Measurements from ENCODE around the gene PCDHGA9. TPM values are rescaled to one million over a fixed set of nuclear protein-coding genes. Genes with fewer than 3 reads are reported as not detected.

Gene PCDHGA9
- total RNA-seq, 3 donors from 2014 or later: 2.6 to 6.7 (median 3.2) TPM

GRCh38 chr5:141439411-141440141, 37.0 kb downstream of the PCDHGA9 start:
- H3K4me3 ChIP-seq: no peak overlapping the region
- no peaks in the 10 kb centered on the region for H3K4me1 ChIP-seq (ENCODE audit: low read depth)
- H3K36me3 ChIP-seq (ENCODE audit: low read depth): no peaks in the 10 kb centered on the region
- peaks cover 72% of the 10 kb centered on the region for H3K9me3 ChIP-seq
- no peak for TF ChIP-seq CTCF (IDR thresholded peaks at IDR 0.05)
- no peak for DNase-seq
- intact Hi-C loops (cut with DNase I, micrococcal nuclease): no loop called here
- ATAC-seq: no peak

GRCh38 chr5:141440341-141440740, 37.8 kb downstream of the PCDHGA9 start:
- no peaks in the 10 kb centered on the region for H3K36me3 ChIP-seq (ENCODE audit: low read depth)
- H3K4me1 ChIP-seq (ENCODE audit: low read depth): no peaks in the 10 kb centered on the region
- DNase-seq (no peak), ATAC-seq (no peak)
- H3K4me3 ChIP-seq: no peak overlapping the region
- intact Hi-C loops (cut with DNase I, micrococcal nuclease): no loop called here
- peaks cover 74% of the 10 kb centered on the region for H3K9me3 ChIP-seq
- TF ChIP-seq CTCF (IDR thresholded peaks at IDR 0.05): no peak

- intact Hi-C loops (cut with DNase I, micrococcal nuclease): no loop called here
- Histone ChIP-seq H3K9me3 (peaks cover 66% of the 10 kb centered on the region), H3K36me3 (ENCODE audit: low read depth) (no peaks in the 10 kb centered on the region), H3K4me3 (no peak overlapping the region), H3K4me1 (ENCODE audit: low read depth) (no peaks in the 10 kb centered on the region)
- ATAC-seq (no peak), DNase-seq (no peak)
- TF ChIP-seq CTCF (IDR thresholded peaks at IDR 0.05): no peak
These were observed 39.1 kb downstream of the PCDHGA9 start for GRCh38 chr5:141441571-141442170.

Other genes starting within 250 kb of the PCDHGA9 start
- gene PCDHB7, start 230.1 kb upstream of the PCDHGA9 start, total RNA-seq: 1 to 10 TPM in 1 of 3 donors, under 1 TPM in 1, not detected in 1; 0.55 to 2.5 TPM
- 1 to 10 TPM in 1 of 3 donors, under 1 TPM in 2; 0.12 to 2.1 (median 0.72) TPM for gene PCDHB8, start 225.0 kb upstream of the PCDHGA9 start, total RNA-seq
- gene PCDHB16, start 220.4 kb upstream of the PCDHGA9 start, total RNA-seq: 1 to 10 TPM in 1 of 3 donors, under 1 TPM in 2; 0.49 to 3.4 (median 0.89) TPM
- gene PCDHB9, start 215.6 kb upstream of the PCDHGA9 start, total RNA-seq: 1 to 10 TPM in 1 of 3 donors, under 1 TPM in 2; 0.26 to 2.4 (median 0.70) TPM
- gene PCDHB10, start 210.4 kb upstream of the PCDHGA9 start, total RNA-seq: 1 to 10 TPM in 1 of 3 donors, under 1 TPM in 2; 0.35 to 4.9 (median 0.60) TPM
- 1 to 10 TPM in 2 of 3 donors, under 1 TPM in 1; 0.55 to 5.8 (median 1.3) TPM for gene PCDHB11, start 203.2 kb upstream of the PCDHGA9 start, total RNA-seq
- gene PCDHB12, start 194.1 kb upstream of the PCDHGA9 start, total RNA-seq: 1 to 10 TPM in 1 of 3 donors, under 1 TPM in 2; 0.52 to 3.9 (median 0.67) TPM
- 1 to 10 TPM; 1.2 to 4.3 (median 1.9) TPM for gene PCDHB13, start 188.9 kb upstream of the PCDHGA9 start, total RNA-seq
- gene PCDHB14, start 179.4 kb upstream of the PCDHGA9 start, total RNA-seq: 1 to 10 TPM in 2 of 3 donors, under 1 TPM in 1; 0.98 to 6.1 (median 2.0) TPM
- gene PCDHB15, start 157.4 kb upstream of the PCDHGA9 start, total RNA-seq: 1 to 10 TPM in 2 of 3 donors, under 1 TPM in 1; 0.69 to 4.3 (median 1.2) TPM
- gene SLC25A2, start 98.7 kb upstream of the PCDHGA9 start, total RNA-seq: 1 to 10 TPM; 1.2 to 1.7 (median 1.5) TPM
- gene TAF7, start 82.0 kb upstream of the PCDHGA9 start, total RNA-seq: 10 to 100 TPM; 52.6 to 70.4 (median 56.9) TPM
- 1 to 10 TPM in 1 of 3 donors, under 1 TPM in 2; 0.35 to 1.6 (median 0.43) TPM for gene PCDHGA1, start 72.3 kb upstream of the PCDHGA9 start, total RNA-seq
- gene PCDHGA2, start 64.0 kb upstream of the PCDHGA9 start, total RNA-seq: 1 to 10 TPM in 1 of 3 donors, under 1 TPM in 2; 0.41 to 3.8 (median 0.51) TPM
- gene PCDHGA3, start 58.9 kb upstream of the PCDHGA9 start, total RNA-seq: 1 to 10 TPM in 1 of 3 donors, under 1 TPM in 2; 0.24 to 2.2 (median 0.43) TPM
- 1 to 10 TPM; 1.0 to 4.1 (median 1.2) TPM for gene PCDHGB1, start 52.7 kb upstream of the PCDHGA9 start, total RNA-seq
- gene PCDHGA4, start 47.8 kb upstream of the PCDHGA9 start, total RNA-seq: 1 to 10 TPM in 2 of 3 donors, under 1 TPM in 1; 0.90 to 4.6 (median 1.2) TPM
- gene PCDHGB2, start 42.8 kb upstream of the PCDHGA9 start, total RNA-seq: 1 to 10 TPM; 1.5 to 5.7 (median 2.8) TPM
- gene PCDHGA5, start 38.6 kb upstream of the PCDHGA9 start, total RNA-seq: 1 to 10 TPM; 1.2 to 4.2 (median 1.2) TPM
- gene PCDHGB3, start 32.5 kb upstream of the PCDHGA9 start, total RNA-seq: 1 to 10 TPM; 2.0 to 6.3 (median 2.0) TPM
- gene PCDHGA6, start 28.9 kb upstream of the PCDHGA9 start, total RNA-seq: 1 to 10 TPM; 1.6 to 6.7 (median 1.9) TPM
- 1 to 10 TPM; 1.0 to 5.6 (median 1.7) TPM for gene PCDHGA7, start 20.0 kb upstream of the PCDHGA9 start, total RNA-seq
- 1 to 10 TPM in 2 of 3 donors, under 1 TPM in 1; 0.65 to 5.3 (median 1.2) TPM for gene PCDHGB4, start 15.1 kb upstream of the PCDHGA9 start, total RNA-seq
- 1 to 10 TPM in 1 of 3 donors, under 1 TPM in 2; 0.78 to 3.8 (median 0.87) TPM for gene PCDHGA8, start 10.1 kb upstream of the PCDHGA9 start, total RNA-seq
- 1 to 10 TPM; 3.1 to 9.8 (median 5.6) TPM for gene PCDHGB5, start 4.8 kb upstream of the PCDHGA9 start, total RNA-seq
- 1 to 10 TPM; 2.3 to 8.5 (median 2.8) TPM for gene PCDHGB6, start 5.2 kb downstream of the PCDHGA9 start, total RNA-seq
- gene PCDHGA10, start 10.2 kb downstream of the PCDHGA9 start, total RNA-seq: 1 to 10 TPM; 3.5 to 6.1 (median 4.7) TPM
- gene PCDHGB7, start 14.9 kb downstream of the PCDHGA9 start, total RNA-seq: 10 to 100 TPM in 1 of 3 donors, 1 to 10 TPM in 2; 4.2 to 17.9 (median 4.5) TPM
- 1 to 10 TPM; 1.8 to 5.6 (median 2.6) TPM for gene PCDHGA11, start 18.3 kb downstream of the PCDHGA9 start, total RNA-seq
- 1 to 10 TPM; 2.6 to 5.5 (median 3.0) TPM for gene PCDHGA12, start 27.7 kb downstream of the PCDHGA9 start, total RNA-seq
- gene PCDHGC3, start 73.2 kb downstream of the PCDHGA9 start, total RNA-seq: 10 to 100 TPM; 12.1 to 50.5 (median 24.5) TPM
- gene PCDHGC4, start 82.3 kb downstream of the PCDHGA9 start, total RNA-seq: 1 to 10 TPM in 2 of 3 donors, under 1 TPM in 1; 0.75 to 2.6 (median 1.6) TPM
- gene PCDHGC5, start 86.3 kb downstream of the PCDHGA9 start, total RNA-seq: 1 to 10 TPM in 1 of 3 donors, under 1 TPM in 2; 0.61 to 2.6 (median 0.89) TPM
- gene DIAPH1, start 216.2 kb downstream of the PCDHGA9 start, total RNA-seq: 10 to 100 TPM; 53.3 to 87.7 (median 82.7) TPM
- 10 to 100 TPM; 45.1 to 47.0 (median 45.8) TPM for gene HDAC3, start 234.1 kb downstream of the PCDHGA9 start, total RNA-seq
- 1 to 10 TPM; 2.3 to 3.9 (median 3.3) TPM for gene RELL2, start 234.2 kb downstream of the PCDHGA9 start, total RNA-seq
- gene FCHSD1, start 248.6 kb downstream of the PCDHGA9 start, total RNA-seq: 10 to 100 TPM; 16.3 to 23.3 (median 17.6) TPM